ENCODE measurements around the gene C16orf95. TPM values are rescaled to one million over a fixed set of nuclear protein-coding genes. Genes with fewer than 3 reads are reported as not detected.

C16orf95 gene
- total and polyA plus RNA-seq, 2 experiments from 2014 or later: 8.5 to 8.6 TPM

GRCh38 chr16:87329436-87330256, 12.5 kb upstream of the C16orf95 start:
- Histone ChIP-seq H3K27me3 (no peaks in the 10 kb centered on the region), H3K36me3 (no peaks in the 10 kb centered on the region), H3K27ac (no peak overlapping the region), H3K9me3 (ENCODE audit: low read depth) (no peaks in the 10 kb centered on the region), H3K4me1 (ENCODE audit: low read depth) (no peaks in the 10 kb centered on the region), H3K4me3 (no peak overlapping the region)
- TF ChIP-seq CTCF (IDR thresholded peaks at IDR 0.05; ENCODE audit: low read depth, low read length): no peak
- no peak for DNase-seq (ENCODE audit: low read depth in 1 of 2, low spot score in 1 of 2)

GRCh38 chr16:87328846-87329245, 11.7 kb upstream of the C16orf95 start:
- no peaks in the 10 kb centered on the region for H3K27me3 ChIP-seq
- no peak for DNase-seq (ENCODE audit: low read depth in 1 of 2, low spot score in 1 of 2)
- H3K27ac ChIP-seq: no peak overlapping the region
- H3K9me3 ChIP-seq (ENCODE audit: low read depth): no peaks in the 10 kb centered on the region
- no peak overlapping the region for H3K4me3 ChIP-seq
- no peak for TF ChIP-seq CTCF (IDR thresholded peaks at IDR 0.05; ENCODE audit: low read depth, low read length)
- no peaks in the 10 kb centered on the region for H3K4me1 ChIP-seq (ENCODE audit: low read depth)
- H3K36me3 ChIP-seq: no peaks in the 10 kb centered on the region

GRCh38 chr16:87327798-87328495, 10.8 kb upstream of the C16orf95 start:
- H3K4me1 ChIP-seq (ENCODE audit: low read depth): no peaks in the 10 kb centered on the region
- no peak overlapping the region for H3K27ac ChIP-seq
- H3K27me3 ChIP-seq: no peaks in the 10 kb centered on the region
- no peaks in the 10 kb centered on the region for H3K36me3 ChIP-seq
- no peak for TF ChIP-seq CTCF (IDR thresholded peaks at IDR 0.05; ENCODE audit: low read depth, low read length)
- H3K9me3 ChIP-seq (ENCODE audit: low read depth): no peaks in the 10 kb centered on the region
- DNase-seq (ENCODE audit: low read depth in 1 of 2, low spot score in 1 of 2): no peak
- no peak overlapping the region for H3K4me3 ChIP-seq

GRCh38 chr16:87326151-87326571, 9.0 kb upstream of the C16orf95 start:
- H3K9me3 ChIP-seq (ENCODE audit: low read depth): no peaks in the 10 kb centered on the region
- TF ChIP-seq CTCF (IDR thresholded peaks at IDR 0.05; ENCODE audit: low read depth, low read length): no peak
- no peaks in the 10 kb centered on the region for H3K4me1 ChIP-seq (ENCODE audit: low read depth)
- H3K4me3 ChIP-seq: no peak overlapping the region
- no peak overlapping the region for H3K27ac ChIP-seq
- no peaks in the 10 kb centered on the region for H3K36me3 ChIP-seq
- DNase-seq (ENCODE audit: low read depth in 1 of 2, low spot score in 1 of 2): no peak
- no peaks in the 10 kb centered on the region for H3K27me3 ChIP-seq

- TF ChIP-seq CTCF (IDR thresholded peaks at IDR 0.05; ENCODE audit: low read depth, low read length): no peak
- no peaks in the 10 kb centered on the region for H3K4me1 ChIP-seq (ENCODE audit: low read depth)
- H3K27me3 ChIP-seq: no peaks in the 10 kb centered on the region
- H3K9me3 ChIP-seq (ENCODE audit: low read depth): no peaks in the 10 kb centered on the region
- H3K36me3 ChIP-seq: no peaks in the 10 kb centered on the region
- no peak overlapping the region for H3K27ac ChIP-seq
- no peak overlapping the region for H3K4me3 ChIP-seq
- DNase-seq (ENCODE audit: low read depth in 1 of 2, low spot score in 1 of 2): no peak
These were observed 8.2 kb upstream of the C16orf95 start for GRCh38 chr16:87325423-87325858.

All from cardiac muscle cell (in vitro differentiated cells and primary cell).